PC-9 (cell line): ENCODE data around the gene ADSL.

ENCODE experiments used
- CTCF ChIP-seq: fragments of 200-600 bp; sonication (generic); conservative IDR thresholded peaks from 2 replicates; pipeline ENCODE4 v1.6.1; 2017; ENCODE audit warnings: mixed run types, antibody characterized with exemption, mild to moderate bottlenecking, moderate library complexity
- EZH2 ChIP-seq: fragments of 200-600 bp; sonication (generic); IDR thresholded peaks from 2 replicates; pipeline ENCODE4 v1.8.0; 2017; ENCODE audit warnings: antibody characterized with exemption, low read depth

GRCh38 chr22:40325315-40325714, 21.0 kb upstream of the ADSL start:
- TF ChIP-seq EZH2 (no peak), CTCF (no peak)
